K562 (cell line): Measurements from ENCODE around the gene MRM2. TPM values are rescaled to one million over a fixed set of nuclear protein-coding genes. Genes with fewer than 3 reads are reported as not detected.

Experiments
- ARID4B ChIP-seq: sonication (generic); formaldehyde crosslinking; IDR thresholded peaks from 2 replicates; pipeline ENCODE4 v1.8.0; 2022; ENCODE audit warnings: mild to moderate bottlenecking, missing genetic modification reagents
- CBX3 ChIP-seq, 2 experiments: IDR thresholded peaks; 1 replicate in 1 of 2; 2 replicates in 1 of 2; pipeline ENCODE4 v1.6.1; 2012; ENCODE audit warnings: inconsistent platforms in 2 of 2, low read length in 2 of 2, borderline replicate concordance in 1 of 2, control low read depth in 1 of 2
- ESRRA ChIP-seq: fragments of 450-650 bp; IDR thresholded peaks from 2 replicates; pipeline ENCODE4 v1.6.1; 2014; ENCODE audit warnings: low read depth, mild to moderate bottlenecking, moderate library complexity, borderline replicate concordance
- JUN ChIP-seq, 2 experiments: sonication (generic) in 1 of 2; formaldehyde crosslinking in 1 of 2; IDR thresholded peaks; 2 replicates each; pipeline versions ENCODE4 v1.6.1 to v1.8.0; 2012 to 2022; ENCODE audit warnings: borderline replicate concordance in 2 of 2, mild to moderate bottlenecking in 2 of 2, improper control_type of control experiment in 1 of 2, low read depth in 1 of 2, low read length in 1 of 2, missing genetic modification reagents in 1 of 2
- L3MBTL2 ChIP-seq: fragments of 450-650 bp; IDR thresholded peaks from 2 replicates; pipeline ENCODE4 v1.6.1; 2016; ENCODE audit warnings: mild to moderate bottlenecking, moderate library complexity
- MAX ChIP-seq: sonication (generic); formaldehyde crosslinking; IDR thresholded peaks from 2 replicates; pipeline ENCODE4 v1.9.0; 2022; ENCODE audit warnings: mild to moderate bottlenecking, missing genetic modification reagents
- MCM7 ChIP-seq, 2 experiments: fragments of 450-650 bp; IDR thresholded peaks; 2 replicates each; pipeline ENCODE4 v1.6.1; 2016 to 2018
- MTA1 ChIP-seq: fragments of 450-650 bp; IDR thresholded peaks from 2 replicates; pipeline ENCODE4 v1.6.1; 2017; ENCODE audit warnings: borderline replicate concordance
- PRDM10 ChIP-seq: fragments of 450-650 bp; IDR thresholded peaks from 2 replicates; pipeline ENCODE4 v1.6.1; 2018; ENCODE audit not compliant: partially characterized antibody
- PURB ChIP-seq: sonication (generic); formaldehyde crosslinking; IDR thresholded peaks from 2 replicates; pipeline ENCODE4 v1.9.0; 2021; ENCODE audit warnings: low read depth, mild to moderate bottlenecking, missing genetic modification reagents
- SETDB1 ChIP-seq: IDR thresholded peaks from one replicate; pipeline ENCODE4 v1.6.1; 2012; ENCODE audit warnings: low read length, control low read depth, inconsistent platforms
- TAF9B ChIP-seq: fragments of 450-650 bp; IDR thresholded peaks from 2 replicates; pipeline ENCODE4 v1.6.1; 2018; ENCODE audit warnings: mild to moderate bottlenecking; ENCODE audit not compliant: partially characterized antibody
- USF1 ChIP-seq: sonication (generic); formaldehyde crosslinking; IDR thresholded peaks from 2 replicates; pipeline ENCODE4 v1.9.0; 2022; ENCODE audit warnings: mild to moderate bottlenecking, missing genetic modification reagents
- ZBTB33 ChIP-seq: sonication (generic); formaldehyde crosslinking; IDR thresholded peaks from 2 replicates; pipeline ENCODE4 v1.8.1; 2023; ENCODE audit warnings: mild to moderate bottlenecking, missing genetic modification reagents
- ZNF12 ChIP-seq: sonication (generic); formaldehyde crosslinking; IDR thresholded peaks from 2 replicates; pipeline ENCODE4 v1.4.0; 2020; ENCODE audit warnings: mild to moderate bottlenecking, missing genetic modification reagents
- ZNF696 ChIP-seq: fragments of 250-450 bp; sonication (Bioruptor Pico); conservative IDR thresholded peaks from 2 replicates; pipeline ENCODE4 v1.4.0; 2020; ENCODE audit warnings: mild to moderate bottlenecking, moderate library complexity
- polyA plus RNA-seq, 8 experiments: library from polyadenylated mRNA; depleted of rRNA in 4 of 8; stranded (reverse) in 5 of 8; unstranded in 3 of 8; fragments of >200 nt; fragmentation: Nextera tagmentation in 2 of 8; fragmentation: Illumina TruSeq in 1 of 8; extraction: Ambion mirVana in 2 of 8; extraction: Trizol in 1 of 8; gene quantifications; 2 replicates each; pipeline versions ENCODE4 v1.2.1 to v1.2.3, GENCODE V29; 2011 to 2014; ENCODE audit warnings: inconsistent platforms in 1 of 8, missing spikeins in 1 of 8
- total RNA-seq, 7 experiments: library from RNA; depleted of rRNA in 6 of 7; stranded (reverse); fragments of >200 nt in 6 of 7; fragmentation: Illumina TruSeq in 2 of 7; extraction: Trizol in 2 of 7; gene quantifications; 2 replicates each; pipeline versions ENCODE4 v1.2.1 to v1.2.3, GENCODE V29; 2011 to 2021; ENCODE audit warnings: low replicate concordance in 1 of 7

Gene MRM2
- total and polyA plus RNA-seq, 9 of the 15 experiments (the other 6 are each of a cell fraction or from before 2014, with no cell fraction given), result 32.4 to 116 (median 50.5) TPM

GRCh38 chr7:2248984-2249694 lies 7.1 kb upstream of the MRM2 start (continued):
- TF ChIP-seq ARID4B (CRISPR knock-in tag) (no peak), JUN (IDR thresholded peaks at IDR 0.05; ENCODE audit: borderline replicate concordance, low read depth, low read length) (no peak), JUN (CRISPR knock-in tag; IDR thresholded peaks at IDR 0.05; ENCODE audit: borderline replicate concordance) (no peak), CBX3 (IDR thresholded peaks at IDR 0.05; ENCODE audit: borderline replicate concordance in 1 of 2, low read length in 2 of 2) (no peak), TAF9B (no peak), SETDB1 (no peak), L3MBTL2 (peak; percentile 59), PURB (no peak), ZBTB33 (peak; percentile 62), PRDM10 (no peak), MCM7 (IDR thresholded peaks at IDR 0.05) (no peak), USF1 (CRISPR knock-in tag) (peak; percentile 93), ESRRA (peak; percentile 65; the same call in 1 of the 2 replicates), MAX (CRISPR knock-in tag) (peak; percentile 67), ZNF12 (no peak), MTA1 (no peak), ZNF696 (CRISPR knock-in tag) (no peak)
